ENCODE results near the gene YEATS4.

DNA sequence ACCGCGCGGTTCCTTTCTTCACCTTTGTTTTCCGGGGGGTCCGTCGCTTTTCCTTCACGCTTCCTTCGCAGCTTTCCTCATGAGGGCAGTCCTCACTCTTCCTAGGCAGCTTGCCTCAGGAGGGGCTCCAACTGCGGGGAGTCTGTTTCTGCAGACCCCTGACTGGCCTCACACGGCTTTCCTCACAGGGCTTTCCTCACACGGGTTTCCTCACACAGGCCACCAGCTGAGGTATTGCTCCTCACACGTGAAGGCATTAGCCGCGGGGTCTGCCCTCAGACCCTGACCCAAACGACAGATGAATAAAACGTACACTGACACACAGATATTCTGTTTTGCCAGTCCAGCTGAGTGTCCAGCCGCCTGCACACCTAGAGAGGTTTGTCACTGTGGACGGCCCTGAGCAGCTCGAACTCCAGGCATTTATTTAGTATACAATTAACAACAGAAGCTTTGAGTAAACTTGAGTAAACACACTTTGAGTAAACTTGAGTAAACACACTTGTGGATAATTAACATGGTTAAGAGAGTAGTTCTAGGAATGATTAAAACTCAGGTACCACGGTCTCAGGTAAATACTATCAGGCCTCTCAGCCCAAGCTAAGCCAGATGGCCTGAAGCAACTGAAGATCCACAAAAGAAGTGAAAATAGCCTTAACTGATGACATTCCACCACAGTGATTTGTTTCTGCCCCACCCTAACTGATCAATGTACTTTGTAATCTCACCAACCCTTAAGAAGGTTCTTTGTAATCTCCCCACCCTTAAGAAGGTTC lies 27.4 kb upstream of the YEATS4 start:
- TF ChIP-seq, protein P1, sequence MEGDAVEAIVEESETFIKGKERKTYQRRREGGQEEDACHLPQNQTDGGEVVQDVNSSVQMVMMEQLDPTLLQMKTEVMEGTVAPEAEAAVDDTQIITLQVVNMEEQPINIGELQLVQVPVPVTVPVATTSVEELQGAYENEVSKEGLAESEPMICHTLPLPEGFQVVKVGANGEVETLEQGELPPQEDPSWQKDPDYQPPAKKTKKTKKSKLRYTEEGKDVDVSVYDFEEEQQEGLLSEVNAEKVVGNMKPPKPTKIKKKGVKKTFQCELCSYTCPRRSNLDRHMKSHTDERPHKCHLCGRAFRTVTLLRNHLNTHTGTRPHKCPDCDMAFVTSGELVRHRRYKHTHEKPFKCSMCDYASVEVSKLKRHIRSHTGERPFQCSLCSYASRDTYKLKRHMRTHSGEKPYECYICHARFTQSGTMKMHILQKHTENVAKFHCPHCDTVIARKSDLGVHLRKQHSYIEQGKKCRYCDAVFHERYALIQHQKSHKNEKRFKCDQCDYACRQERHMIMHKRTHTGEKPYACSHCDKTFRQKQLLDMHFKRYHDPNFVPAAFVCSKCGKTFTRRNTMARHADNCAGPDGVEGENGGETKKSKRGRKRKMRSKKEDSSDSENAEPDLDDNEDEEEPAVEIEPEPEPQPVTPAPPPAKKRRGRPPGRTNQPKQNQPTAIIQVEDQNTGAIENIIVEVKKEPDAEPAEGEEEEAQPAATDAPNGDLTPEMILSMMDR (IDR thresholded peaks at IDR 0.05; ENCODE audit: insufficient read depth, low read length), result no peak
- TF ChIP-seq POLR2AphosphoS5 (IDR thresholded peaks at IDR 0.05; ENCODE audit: low read depth), result no peak
